HTERT RPE-1 (cell line): ENCODE measurements around the gene ATP13A4.

Source experiments
- in situ Hi-C: fragments of 300-500 bp; cut with MboI; formaldehyde crosslinking; loops from 4 replicates; pipeline ENCODE4 v1.14.3; 2020; ENCODE audit warnings: low sequenced_read_pairs

The ATP13A4 gene

DNA sequence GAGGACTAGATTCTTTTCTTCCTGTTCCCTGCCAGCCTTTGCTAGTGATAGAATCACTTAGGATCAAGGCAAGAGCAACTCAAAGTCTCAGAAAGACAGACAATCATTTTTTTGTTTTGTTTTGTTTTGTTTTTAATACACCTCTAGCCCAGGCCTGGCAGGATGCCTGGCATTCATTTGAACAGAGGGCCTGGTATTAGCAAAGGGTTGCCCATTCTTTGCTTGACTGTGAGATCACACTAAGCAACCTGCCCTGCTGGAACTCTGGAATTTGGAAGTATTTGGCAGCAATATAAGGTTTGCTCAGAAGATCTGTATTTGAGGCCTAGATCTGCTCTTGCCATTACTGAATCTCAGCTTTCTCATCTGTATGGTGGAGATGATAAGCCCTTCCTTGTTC, 154.4 kb downstream of the ATP13A4 start:
- in situ Hi-C loops = no loop called here

DNA sequence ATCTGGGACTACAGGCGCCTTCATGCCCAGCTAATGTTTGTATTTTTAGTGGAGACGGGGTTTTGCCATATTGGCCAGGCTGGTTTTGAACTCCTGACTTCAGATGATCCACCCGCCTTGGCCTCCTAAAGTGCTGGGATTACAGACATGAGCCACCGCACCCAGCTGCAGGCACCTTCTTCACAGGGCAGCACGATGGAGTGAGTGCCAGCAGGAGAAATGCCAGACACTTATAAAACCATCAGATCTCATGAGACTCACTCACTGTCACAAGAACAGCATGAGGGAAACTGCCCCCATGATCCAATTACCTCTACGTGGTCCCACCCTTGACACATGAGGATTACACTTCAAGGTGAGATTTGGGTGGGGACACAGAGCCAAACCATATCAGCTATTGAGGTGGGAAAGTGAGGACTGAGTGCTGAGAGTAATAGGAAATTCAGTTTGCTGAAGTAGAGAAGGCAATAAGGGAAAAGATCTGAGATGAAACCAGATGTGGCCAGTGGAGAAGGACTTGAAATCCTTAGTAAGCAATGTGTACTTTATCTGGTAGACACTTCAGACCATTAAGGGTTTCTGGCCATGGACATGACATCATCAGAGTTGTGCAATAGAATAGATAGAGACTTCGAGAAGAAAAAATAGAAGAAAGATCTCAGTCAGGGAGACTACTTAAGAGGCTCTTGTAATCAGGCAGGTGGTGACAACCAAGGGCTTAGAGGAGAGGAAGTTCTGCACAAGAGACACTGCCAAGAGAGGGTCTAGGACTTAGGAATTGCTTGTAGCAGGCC, 158.0 kb downstream of the ATP13A4 start:
- in situ Hi-C loops = no loop called here

DNA sequence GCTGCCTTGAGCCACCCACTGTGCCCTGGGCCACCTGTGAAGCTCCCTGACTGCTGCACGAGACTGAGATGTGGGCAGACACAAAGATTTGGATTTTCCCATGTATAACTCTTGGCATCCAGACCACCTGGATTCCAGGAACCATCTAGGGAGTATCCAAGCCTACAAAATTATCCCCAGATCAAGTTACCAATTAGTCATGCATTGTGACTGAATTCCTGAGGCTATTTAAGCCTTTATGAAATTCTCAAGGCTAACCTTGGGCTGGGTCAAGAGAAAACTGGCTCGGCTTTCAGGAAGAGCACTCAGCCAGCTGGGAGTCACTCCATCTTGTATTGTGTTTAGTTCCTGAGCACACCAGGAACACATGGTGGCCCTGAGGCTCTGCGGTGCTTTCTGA, 162.8 kb downstream of the ATP13A4 start:
- in situ Hi-C loops = no loop called here

DNA sequence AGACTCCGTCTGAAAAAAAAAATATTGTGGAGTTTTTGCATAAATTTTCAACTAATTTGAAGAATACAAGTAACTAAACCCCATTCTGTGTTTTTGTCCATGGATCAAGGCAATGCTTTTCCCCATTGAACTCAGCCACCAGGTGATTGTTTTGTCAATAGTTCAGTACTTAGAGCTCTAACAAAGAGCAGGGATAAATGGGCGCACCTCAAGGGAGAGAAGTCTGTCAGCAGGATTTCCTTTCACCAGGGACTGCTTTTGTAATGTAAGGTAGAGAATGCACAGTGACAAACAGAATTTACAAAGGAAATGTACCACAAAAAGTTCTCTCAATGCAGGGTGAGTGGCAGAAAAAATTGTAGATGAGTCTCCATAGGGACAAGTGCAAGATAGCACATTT, 165.4 kb downstream of the ATP13A4 start:
- in situ Hi-C loops = no loop called here

DNA sequence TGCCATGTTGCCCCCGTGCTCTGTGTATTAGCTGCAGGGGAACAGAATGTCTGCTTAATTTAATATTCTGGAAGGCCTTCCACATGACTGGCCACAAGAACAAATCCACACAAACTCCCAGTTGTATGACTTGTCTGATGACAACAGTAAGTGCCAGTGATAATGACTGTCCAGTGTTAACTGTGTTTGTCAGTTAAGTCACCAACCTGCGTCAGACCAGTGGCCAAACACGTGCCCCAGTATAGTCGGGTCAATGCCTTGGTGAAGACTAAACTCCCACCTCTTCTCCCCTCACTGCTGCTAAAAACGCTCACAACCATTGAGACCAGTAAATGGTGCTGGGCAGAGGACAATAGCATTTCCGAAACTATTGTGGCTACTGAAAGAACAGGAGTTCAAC, 166.3 kb downstream of the ATP13A4 start:
- in situ Hi-C loops = no loop called here

DNA sequence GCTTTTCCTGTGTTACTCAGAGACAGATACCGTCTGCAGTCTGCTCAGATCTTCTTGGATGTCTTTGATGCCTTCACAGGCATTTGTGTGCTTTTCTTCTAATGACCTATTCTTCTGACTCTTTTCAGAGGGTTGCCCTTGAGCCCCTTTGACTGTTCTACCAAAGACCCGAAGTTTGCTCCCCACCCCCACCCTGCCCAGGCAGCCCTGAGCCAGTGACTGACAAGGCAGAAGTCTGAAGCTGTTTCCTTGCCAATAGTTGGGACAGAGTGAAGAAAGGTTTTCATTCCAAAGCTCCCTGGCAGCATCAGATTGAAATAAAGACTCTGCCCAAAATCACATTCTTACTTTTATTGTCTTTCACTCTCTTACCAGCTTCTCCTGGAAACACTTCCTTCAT, 167.1 kb downstream of the ATP13A4 start:
- in situ Hi-C loops = no loop called here

DNA sequence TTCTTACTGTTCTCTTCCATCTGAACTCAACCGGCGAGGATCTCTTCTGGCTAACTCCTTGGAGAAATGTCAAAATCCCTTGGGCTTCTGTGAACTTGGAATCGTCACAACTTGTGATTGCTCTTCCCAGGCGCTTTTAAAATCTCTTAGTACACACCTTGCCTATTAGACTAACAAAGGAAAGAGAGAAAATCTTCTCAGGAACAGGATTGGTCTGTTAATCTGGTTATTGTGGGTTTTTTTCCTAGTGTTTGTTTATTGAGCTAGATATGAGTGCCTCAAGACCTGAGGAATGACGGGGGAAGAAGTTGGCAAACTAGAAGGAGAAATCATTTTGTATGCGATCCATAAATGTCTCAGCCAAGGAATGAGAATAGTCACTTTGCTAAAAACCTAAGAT, 176.0 kb downstream of the ATP13A4 start, which contains the start of gene ATP13A5:
Gene ATP13A5 (minus strand): TSS at position 48 of the 400 bp plus-strand sequence. CDS start 28 bp downstream, at position 20.
- in situ Hi-C loops = no loop called here

DNA sequence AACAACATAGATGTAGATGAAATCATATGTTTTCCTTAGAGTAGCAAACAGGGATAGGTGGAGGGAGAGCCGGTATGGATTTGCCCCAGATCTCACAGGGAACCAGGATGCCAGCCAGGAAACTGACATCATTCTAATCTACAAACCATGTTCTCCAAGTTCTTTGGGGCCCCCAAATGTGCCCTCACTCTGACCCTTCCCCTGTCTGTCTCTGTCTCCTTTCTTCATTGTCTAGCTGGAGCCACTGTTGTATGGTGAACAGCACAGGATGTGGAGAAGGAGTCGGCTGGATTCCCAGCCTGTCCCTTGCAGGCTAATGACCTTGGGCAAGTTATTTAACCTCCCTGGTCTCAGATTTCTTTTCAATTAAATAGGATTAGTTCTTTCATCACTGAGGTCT, 177.1 kb downstream of the ATP13A4 start:
- in situ Hi-C loops = no loop called here

DNA sequence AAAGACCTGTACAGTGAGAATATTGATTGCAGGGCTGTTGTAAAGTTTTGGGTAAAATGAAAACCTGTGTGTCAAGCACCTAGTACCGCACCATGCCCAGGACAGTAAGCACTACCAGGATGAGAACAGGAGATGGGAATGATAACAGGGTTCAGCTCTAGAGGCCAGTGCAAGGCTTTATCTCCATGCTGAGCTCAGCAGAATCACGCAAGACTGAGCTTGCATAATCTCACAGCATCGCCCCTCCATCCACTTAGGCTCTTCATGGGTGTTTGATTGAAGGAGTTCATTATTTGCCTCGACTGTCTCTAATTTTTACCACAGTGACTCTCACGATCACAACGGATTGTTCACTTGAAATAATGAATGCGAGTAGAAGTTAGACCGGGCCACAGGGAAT, 179.1 kb downstream of the ATP13A4 start:
- in situ Hi-C loops = no loop called here

DNA sequence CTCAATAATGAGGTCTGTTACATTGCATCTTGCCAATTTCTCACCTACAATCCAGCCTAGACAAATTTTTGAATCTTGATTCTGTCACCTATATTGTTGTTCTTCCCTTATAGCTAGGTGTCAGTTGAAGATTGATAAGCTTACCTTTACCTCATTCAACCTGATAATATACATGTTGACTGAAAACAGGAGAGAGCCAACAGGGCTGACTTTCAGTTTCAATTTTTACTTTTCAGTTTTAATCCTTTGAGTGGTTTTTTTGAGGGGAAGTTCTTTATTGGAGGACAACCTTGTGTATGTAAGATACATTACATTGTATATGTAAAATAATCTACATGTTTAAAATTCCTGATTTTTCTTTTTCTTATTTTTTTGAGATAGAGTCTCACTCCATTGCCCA, 181.9 kb downstream of the ATP13A4 start:
- in situ Hi-C loops = no loop called here

DNA sequence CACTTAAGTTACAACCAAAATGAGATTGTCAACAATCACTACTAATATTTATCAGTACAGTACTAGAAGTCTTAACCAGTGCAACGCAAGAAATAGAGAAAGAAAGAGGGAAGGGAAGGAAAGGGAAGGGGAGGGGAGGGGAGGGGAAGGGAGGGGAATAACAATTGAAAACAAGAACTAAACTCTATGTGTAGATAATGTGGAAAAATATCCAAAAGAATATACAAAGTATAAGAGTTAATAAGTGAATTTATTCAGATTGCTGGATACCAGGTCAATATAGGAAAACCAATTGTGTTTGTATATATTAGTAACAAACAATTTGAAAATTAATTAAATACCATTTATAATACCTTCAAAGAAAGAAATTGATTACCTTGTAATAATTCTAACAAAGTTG, 186.8 kb downstream of the ATP13A4 start:
- in situ Hi-C loops = no loop called here

DNA sequence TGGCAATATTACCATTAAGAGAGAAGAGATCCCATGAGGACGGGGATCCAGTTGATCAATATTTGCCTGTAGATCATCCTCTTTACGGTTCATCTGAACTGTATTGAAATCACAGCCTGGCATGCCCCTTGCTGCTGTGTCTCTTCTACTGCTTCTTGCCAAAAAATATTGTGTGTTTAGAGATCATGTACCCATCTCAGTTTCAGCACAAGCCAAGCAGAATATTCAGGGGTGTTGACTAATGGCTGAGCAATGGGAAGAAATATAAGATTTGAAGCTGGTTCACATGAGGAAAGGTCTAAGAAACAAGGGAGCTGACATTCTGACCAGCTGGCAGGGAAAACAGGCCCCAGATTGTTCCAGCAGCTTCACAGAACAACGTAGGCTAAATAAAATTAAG, 197.4 kb downstream of the ATP13A4 start:
- in situ Hi-C loops = no loop called here

DNA sequence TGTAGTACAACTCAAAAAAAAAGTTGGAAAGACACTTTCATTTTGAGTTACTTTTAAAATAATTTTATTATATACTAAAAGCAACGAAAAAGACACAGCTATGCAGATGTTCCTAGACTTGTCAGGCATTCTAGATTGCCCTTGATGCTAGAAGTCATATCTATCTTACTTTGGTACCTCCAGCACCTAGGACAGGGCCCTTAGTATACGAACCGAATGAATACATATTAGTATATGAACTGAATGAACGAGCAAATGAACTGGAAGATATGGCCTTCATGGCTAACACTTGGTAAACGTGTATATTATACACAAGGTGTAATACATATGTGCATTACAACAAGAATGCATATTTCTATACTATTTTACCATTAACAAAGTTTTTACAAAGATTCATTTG, 200.3 kb downstream of the ATP13A4 start:
- in situ Hi-C loops = no loop called here
